ENCODE results near the gene C8G. TPM values are rescaled to one million over a fixed set of nuclear protein-coding genes. Genes with fewer than 3 reads are reported as not detected.
A peak's percentile ranks its signal among the peaks of the same experiment; 100 is the strongest.

Gene C8G
- total and polyA plus RNA-seq, 2 of the 13 experiments (the other 11 are each of a cell fraction or from before 2014, with no cell fraction given): 4.9 to 12.8 TPM

GRCh38 chr9:136977649-136978072 lies 32.6 kb downstream of the C8G start:
- Histone ChIP-seq H3K27ac (ENCODE audit: extremely low read length, insufficient read depth, low read length) (no peak overlapping the region), H3K4me3 (replicated peaks in 1 of 3; ENCODE audit: insufficient read depth in 1 of 3, low read depth in 2 of 3, low read length in 3 of 3) (no peak overlapping the region; a peak in 1 of 6 replicates), H3K4me2 (ENCODE audit: low read depth, low read length) (peak overlapping the region; percentile 23; the same call in 1 of the 2 replicates), H3K36me3 (replicated peaks in 1 of 2; ENCODE audit: control insufficient read depth in 1 of 2, insufficient read depth in 2 of 2, low read length in 2 of 2) (no peaks in the 10 kb centered on the region), H3K79me2 (ENCODE audit: insufficient read depth, low read length) (no peaks in the 10 kb centered on the region), H2AFZ (ENCODE audit: low read length) (no peak overlapping the region), H3K27me3 (ENCODE audit: control insufficient read depth in 1 of 2, insufficient read depth in 2 of 2, low read length in 2 of 2) (peaks cover 11 to 60% of the 10 kb centered on the region in 2 experiments), H3K4me1 (ENCODE audit: insufficient read depth, low read length) (peaks cover 47% of the 10 kb centered on the region), H4K20me1 (ENCODE audit: insufficient read depth, low read length) (no peaks in the 10 kb centered on the region), H3K9ac (ENCODE audit: insufficient read depth, low read depth, low read length) (no peak overlapping the region), H3K9me3 (ENCODE audit: low read length) (no peaks in the 10 kb centered on the region)
- ChIA-PET POLR2A (interaction anchor here (0.8 to 2.3 kb wide), 4 partner anchors 14 to 32 kb away, joined by 3 to 13 read pairs (median 4); partner anchors contain the start of gene PAXX), CTCF (ENCODE audit: low intra/inter-chr PET ratio, low total read pairs) (no interaction called here)
- DNase-seq (ENCODE audit: low spot score) (no peak), ATAC-seq (no peak), FAIRE-seq (no peak)
- in situ Hi-C loops (cut with HindIII; ENCODE audit: extremely low pct_ligation_motif_present, low pct_unique_long_range_greater_than_20kb) (no loop called here), intact Hi-C loops (cut with micrococcal nuclease; ENCODE audit: unreplicated experiment) (no loop called here)
- TF ChIP-seq JARID2 (CRISPR knock-in tag; IDR thresholded peaks at IDR 0.05; ENCODE audit: insufficient replicate concordance) (no peak), LCORL (IDR thresholded peaks at IDR 0.05) (no peak), LCORL (CRISPR knock-in tag; IDR thresholded peaks at IDR 0.05) (no peak), SRSF4 (IDR thresholded peaks at IDR 0.05; ENCODE audit: low read depth, low read length, poor library complexity, severe bottlenecking) (no peak), TRIM24 (CRISPR knock-in tag; IDR thresholded peaks at IDR 0.05) (no peak), TBX2 (CRISPR knock-in tag; IDR thresholded peaks at IDR 0.05; ENCODE audit: borderline replicate concordance) (no peak)
- TF ChIP-seq, protein P1, sequence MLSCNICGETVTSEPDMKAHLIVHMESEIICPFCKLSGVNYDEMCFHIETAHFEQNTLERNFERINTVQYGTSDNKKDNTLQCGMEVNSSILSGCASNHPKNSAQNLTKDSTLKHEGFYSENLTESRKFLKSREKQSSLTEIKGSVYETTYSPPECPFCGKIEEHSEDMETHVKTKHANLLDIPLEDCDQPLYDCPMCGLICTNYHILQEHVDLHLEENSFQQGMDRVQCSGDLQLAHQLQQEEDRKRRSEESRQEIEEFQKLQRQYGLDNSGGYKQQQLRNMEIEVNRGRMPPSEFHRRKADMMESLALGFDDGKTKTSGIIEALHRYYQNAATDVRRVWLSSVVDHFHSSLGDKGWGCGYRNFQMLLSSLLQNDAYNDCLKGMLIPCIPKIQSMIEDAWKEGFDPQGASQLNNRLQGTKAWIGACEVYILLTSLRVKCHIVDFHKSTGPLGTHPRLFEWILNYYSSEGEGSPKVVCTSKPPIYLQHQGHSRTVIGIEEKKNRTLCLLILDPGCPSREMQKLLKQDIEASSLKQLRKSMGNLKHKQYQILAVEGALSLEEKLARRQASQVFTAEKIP (CRISPR knock-in tag; IDR thresholded peaks at IDR 0.05; ENCODE audit: borderline replicate concordance): no peak
- 71% methylated on average over 8 of the region's 33 CpGs for WGBS (ENCODE audit: low lambda C conversion rate)
- BruUV-seq (replicated peaks): no TSS peak
